Endodermal cell (in vitro differentiated cells): Measurements from ENCODE around the gene EMID1. TPM values are rescaled to one million over a fixed set of nuclear protein-coding genes. Genes with fewer than 3 reads are reported as not detected.

ENCODE experiments used
- DNase-seq: peaks from one replicate; pipeline ENCODE4 v3.0.0-alpha.2; 2017
- H3K27ac ChIP-seq: 2 replicates; pipeline ENCODE4 v1.5.1; 2013; ENCODE audit warnings: mild to moderate bottlenecking, low read depth, low read length, moderate library complexity
- H3K27me3 ChIP-seq: 2 replicates; pipeline ENCODE4 v1.6.1; 2013; ENCODE audit warnings: mild to moderate bottlenecking, low read length, moderate library complexity; ENCODE audit not compliant: insufficient read depth, control insufficient read depth, poor library complexity, severe bottlenecking
- H3K36me3 ChIP-seq: 2 replicates; pipeline ENCODE4 v1.7.0; 2013; ENCODE audit warnings: mild to moderate bottlenecking, low read length, moderate library complexity; ENCODE audit not compliant: control insufficient read depth, insufficient read depth
- H3K4me1 ChIP-seq: one replicate; pipeline ENCODE4 v1.7.0; 2013; ENCODE audit warnings: low read length; ENCODE audit not compliant: control insufficient read depth, insufficient read depth
- H3K4me3 ChIP-seq: 2 replicates; pipeline ENCODE4 v1.5.1; 2013; ENCODE audit warnings: mild to moderate bottlenecking, low read length, moderate library complexity
- H3K9ac ChIP-seq: 2 replicates; pipeline ENCODE4 v1.6.1; 2013; ENCODE audit warnings: mild to moderate bottlenecking, low read length, moderate library complexity; ENCODE audit not compliant: poor library complexity, severe bottlenecking; ENCODE audit errors: extremely low read depth
- H3K9me3 ChIP-seq: 2 replicates; pipeline ENCODE4 v1.6.1; 2013; ENCODE audit warnings: mild to moderate bottlenecking, low read length, moderate library complexity; ENCODE audit not compliant: control insufficient read depth
- H3K27ac Mint-ChIP-seq: 2 replicates; pipeline ENCODE4 v1.8.0; 2020; ENCODE audit warnings: mixed read lengths
- H3K27me3 Mint-ChIP-seq: 2 replicates; pipeline ENCODE4 v1.8.0; 2021; ENCODE audit warnings: mild to moderate bottlenecking, mixed read lengths; ENCODE audit not compliant: insufficient read depth
- H3K36me3 Mint-ChIP-seq: 2 replicates; pipeline ENCODE4 v1.8.0; 2020; ENCODE audit warnings: low read depth, mixed read lengths
- H3K4me1 Mint-ChIP-seq: 2 replicates; pipeline ENCODE4 v1.8.0; 2020; ENCODE audit warnings: mixed read lengths
- H3K4me3 Mint-ChIP-seq: 2 replicates; pipeline ENCODE4 v1.8.0; 2020; ENCODE audit warnings: mild to moderate bottlenecking, moderate library complexity, mixed read lengths
- H3K9me3 Mint-ChIP-seq: 2 replicates; pipeline ENCODE4 v1.8.0; 2020; ENCODE audit warnings: mild to moderate bottlenecking, mixed read lengths
- whole genome bisulfite sequencing, 2 experiments: methylation state at CpG; one replicate each; pipeline versions ENCODE4 v1.1.5 to v1.1.7; 2013; ENCODE audit warnings: missing lambda C conversion rate in 2 of 2, mixed read lengths in 1 of 2; ENCODE audit not compliant: insufficient coverage in 1 of 2, insufficient read length in 1 of 2; 5-methylcytosine and 5-hydroxymethylcytosine counted together
- total RNA-seq, 2 donors: library from RNA; stranded (reverse); fragmentation: NEBNext Ultra II Directional in 1 of 2; extraction: Animal tissue kit (Norgen Biotek cat#: 25700) in 1 of 2; gene quantifications; 2 replicates in 1 of 2; 3 replicates in 1 of 2; pipeline ENCODE4 v1.2.1, GENCODE V29; 2021
- TF ChIP-seq, protein P1 (sequence below): fragments of 200-600 bp; sonication (generic); conservative IDR thresholded peaks from 2 replicates; pipeline ENCODE4 v1.5.0; 2021; ENCODE audit warnings: antibody characterized with exemption, mild to moderate bottlenecking

Gene EMID1
- total RNA-seq, 2 donors from 2014 or later: 19.8 to 41.8 TPM

DNA sequence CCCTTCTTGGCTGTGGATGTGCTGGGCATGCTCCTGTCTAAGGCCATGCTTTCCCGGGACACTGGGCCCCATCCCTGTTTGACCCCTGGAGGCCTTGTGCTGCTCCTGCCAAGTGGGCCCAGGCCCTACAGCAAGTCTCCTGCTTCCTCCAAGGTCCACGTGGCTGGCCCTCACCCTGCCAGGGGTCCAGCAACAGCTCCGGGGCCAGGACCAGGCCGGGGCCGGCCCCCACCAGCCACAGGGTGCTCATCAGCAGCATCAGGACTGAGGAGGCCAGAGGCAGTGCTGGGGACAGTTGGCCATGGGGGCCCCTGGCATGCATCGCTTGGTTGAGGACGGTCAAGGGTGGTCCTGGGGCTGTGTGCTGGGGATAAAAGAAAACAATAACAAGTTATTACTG, 59.6 kb downstream of the EMID1 start:
- WGBS, 2 experiments: 96 to 100% methylated on average over 2 to 6 of the region's 7 CpGs
- H3K27ac Mint-ChIP-seq: no peak overlapping the region
- Histone ChIP-seq H3K27me3 (no peaks in the 10 kb centered on the region), H3K27ac (no peak overlapping the region), H3K9ac (no peak overlapping the region), H3K4me1 (peaks cover 12% of the 10 kb centered on the region), H3K9me3 (no peaks in the 10 kb centered on the region), H3K4me3 (no peak overlapping the region), H3K36me3 (peaks cover 34% of the 10 kb centered on the region)
- TF ChIP-seq, protein P1, sequence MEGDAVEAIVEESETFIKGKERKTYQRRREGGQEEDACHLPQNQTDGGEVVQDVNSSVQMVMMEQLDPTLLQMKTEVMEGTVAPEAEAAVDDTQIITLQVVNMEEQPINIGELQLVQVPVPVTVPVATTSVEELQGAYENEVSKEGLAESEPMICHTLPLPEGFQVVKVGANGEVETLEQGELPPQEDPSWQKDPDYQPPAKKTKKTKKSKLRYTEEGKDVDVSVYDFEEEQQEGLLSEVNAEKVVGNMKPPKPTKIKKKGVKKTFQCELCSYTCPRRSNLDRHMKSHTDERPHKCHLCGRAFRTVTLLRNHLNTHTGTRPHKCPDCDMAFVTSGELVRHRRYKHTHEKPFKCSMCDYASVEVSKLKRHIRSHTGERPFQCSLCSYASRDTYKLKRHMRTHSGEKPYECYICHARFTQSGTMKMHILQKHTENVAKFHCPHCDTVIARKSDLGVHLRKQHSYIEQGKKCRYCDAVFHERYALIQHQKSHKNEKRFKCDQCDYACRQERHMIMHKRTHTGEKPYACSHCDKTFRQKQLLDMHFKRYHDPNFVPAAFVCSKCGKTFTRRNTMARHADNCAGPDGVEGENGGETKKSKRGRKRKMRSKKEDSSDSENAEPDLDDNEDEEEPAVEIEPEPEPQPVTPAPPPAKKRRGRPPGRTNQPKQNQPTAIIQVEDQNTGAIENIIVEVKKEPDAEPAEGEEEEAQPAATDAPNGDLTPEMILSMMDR: no peak
- H3K4me3 Mint-ChIP-seq: no peak overlapping the region
- no peaks in the 10 kb centered on the region for H3K9me3 Mint-ChIP-seq
- peaks cover 37% of the 10 kb centered on the region for H3K36me3 Mint-ChIP-seq
- H3K27me3 Mint-ChIP-seq: peaks cover 2% of the 10 kb centered on the region
- DNase-seq: no peak
- peaks cover 16% of the 10 kb centered on the region for H3K4me1 Mint-ChIP-seq

DNA sequence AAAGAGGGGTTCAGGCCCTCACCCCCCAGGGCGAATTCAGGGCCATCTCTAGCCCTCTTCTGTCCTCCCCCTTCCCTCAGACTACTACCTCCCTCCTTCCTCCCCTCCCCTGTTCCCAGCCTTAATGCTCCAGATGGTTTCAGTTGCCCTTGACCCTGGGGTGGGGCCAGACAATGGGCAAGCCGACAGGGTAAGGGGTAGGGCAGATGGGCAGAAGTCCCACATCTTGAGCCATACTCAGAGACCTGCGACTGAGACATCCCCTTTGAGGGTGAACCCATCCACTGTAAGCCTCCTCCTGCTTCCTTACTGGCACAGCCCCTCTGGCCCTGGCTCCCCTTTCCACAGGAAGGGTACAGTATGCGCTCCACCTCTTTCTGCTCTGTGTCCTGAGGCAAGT, 60.2 kb downstream of the EMID1 start:
- H3K27ac ChIP-seq: no peak overlapping the region
- WGBS, 2 experiments: 84% methylated on average over 4 of the region's 4 CpGs; no CpG with 5 or more reads in 1 of the 2 experiments
- no peaks in the 10 kb centered on the region for H3K27me3 ChIP-seq
- Mint-ChIP-seq H3K27me3 (peaks cover 2% of the 10 kb centered on the region), H3K4me3 (peak overlapping the region; percentile 99), H3K9me3 (no peaks in the 10 kb centered on the region), H3K27ac (peak overlapping the region; percentile 100), H3K4me1 (peaks cover 23% of the 10 kb centered on the region), H3K36me3 (peaks cover 40% of the 10 kb centered on the region)
- DNase-seq: no peak
- peaks cover 40% of the 10 kb centered on the region for H3K36me3 ChIP-seq
- H3K4me3 ChIP-seq: peak overlapping the region; percentile 99
- peaks cover 12% of the 10 kb centered on the region for H3K4me1 ChIP-seq
- H3K9ac ChIP-seq: peak overlapping the region; percentile 100
- H3K9me3 ChIP-seq: no peaks in the 10 kb centered on the region
- TF ChIP-seq, protein P1: no peak

DNA sequence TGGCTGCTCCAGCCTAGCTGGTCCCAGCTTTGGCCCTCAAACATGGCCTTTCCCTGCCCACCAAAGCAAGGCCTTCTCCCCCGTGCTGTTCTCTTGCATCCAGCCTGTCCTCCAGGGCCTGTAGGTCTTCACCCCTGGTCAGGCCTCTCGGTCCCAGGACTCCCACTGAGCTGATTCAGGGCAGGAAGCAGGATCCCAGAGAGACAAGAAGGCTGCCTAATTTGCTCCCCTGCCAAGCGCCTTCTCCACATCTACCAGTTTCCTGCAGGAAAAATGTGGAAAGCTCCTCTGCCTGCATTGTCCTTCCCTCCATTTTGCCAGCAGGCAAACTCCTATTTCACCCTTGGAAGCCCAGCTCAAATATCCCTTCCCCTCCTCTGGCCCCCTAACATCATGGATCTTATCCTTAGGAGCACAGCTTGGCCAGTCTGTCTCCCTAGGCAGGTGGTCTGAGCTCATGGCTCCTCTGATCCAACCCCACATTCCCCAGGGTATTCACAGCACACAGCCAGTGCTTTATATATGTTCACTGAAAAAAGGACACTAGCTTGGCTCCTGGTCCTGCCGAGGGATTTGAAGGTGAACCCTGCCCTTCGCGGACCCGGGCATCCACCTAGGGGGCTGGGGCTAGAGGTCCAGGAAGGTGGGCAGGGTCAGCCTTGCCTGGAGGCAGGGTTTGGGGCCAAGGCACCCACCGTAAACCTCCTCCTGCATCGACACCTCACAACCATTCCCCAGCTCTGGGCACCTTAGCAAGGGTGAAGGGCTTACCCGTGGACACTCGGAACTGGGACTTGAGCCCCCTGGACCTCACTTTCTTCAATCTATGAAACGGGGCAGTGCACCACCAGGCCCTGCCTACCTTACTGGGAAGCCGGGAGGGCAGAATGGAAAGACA, 61.1 kb downstream of the EMID1 start:
- H3K27ac ChIP-seq: peak overlapping the region; percentile 100
- Mint-ChIP-seq H3K9me3 (no peaks in the 10 kb centered on the region), H3K4me1 (peaks cover 28% of the 10 kb centered on the region), H3K36me3 (peaks cover 45% of the 10 kb centered on the region), H3K4me3 (peak overlapping the region; percentile 99), H3K27me3 (peaks cover 2% of the 10 kb centered on the region), H3K27ac (peak overlapping the region; percentile 100)
- DNase-seq: peak; percentile 74
- H3K36me3 ChIP-seq: peaks cover 49% of the 10 kb centered on the region
- peak overlapping the region; percentile 100 for H3K9ac ChIP-seq
- H3K27me3 ChIP-seq: no peaks in the 10 kb centered on the region
- H3K4me3 ChIP-seq: peak overlapping the region; percentile 99
- peaks cover 16% of the 10 kb centered on the region for H3K4me1 ChIP-seq
- WGBS, 2 experiments: 14 to 20% methylated on average over 9 to 13 of the region's 13 CpGs
- TF ChIP-seq, protein P1: no peak
- no peaks in the 10 kb centered on the region for H3K9me3 ChIP-seq
